H1 (cell line): ENCODE data around the gene NELL2. TPM values are rescaled to one million over a fixed set of nuclear protein-coding genes. Genes with fewer than 3 reads are reported as not detected.

ENCODE experiments used
- CBX8 ChIP-seq: fragments of 300-800, 300-1000 bp; sonication (generic); IDR thresholded peaks from 2 replicates; pipeline ENCODE4 v1.7.1; 2016; ENCODE audit warnings: low read depth, low read length, borderline replicate concordance
- CHD2 ChIP-seq: IDR thresholded peaks from 2 replicates; pipeline ENCODE4 v1.6.1; 2012; ENCODE audit warnings: low read length, improper control_type of control experiment
- RBBP5 ChIP-seq: IDR thresholded peaks from 2 replicates; pipeline ENCODE4 v1.7.1; 2012; ENCODE audit warnings: low read depth, mild to moderate bottlenecking, inconsistent platforms, low read length, moderate library complexity, borderline replicate concordance
- SAP30 ChIP-seq: fragments of 300-600 bp; sonication (generic); IDR thresholded peaks from 2 replicates; pipeline ENCODE4 v1.7.1; 2012; ENCODE audit warnings: low read length, moderate library complexity, mild to moderate bottlenecking, inconsistent platforms; ENCODE audit not compliant: insufficient read depth, insufficient replicate concordance
- SIRT6 ChIP-seq: IDR thresholded peaks from one replicate; pipeline ENCODE4 v1.7.1; 2012; ENCODE audit warnings: low read length, inconsistent platforms
- polyA plus RNA-seq, 7 experiments: library from polyadenylated mRNA; depleted of rRNA in 3 of 7; stranded (reverse) in 5 of 7; unstranded in 2 of 7; fragments of >200 nt in 5 of 7; fragments of 200-250 nt in 2 of 7; gene quantifications; 1 replicate in 5 of 7; 2 replicates in 1 of 7; 4 replicates in 1 of 7; pipeline versions ENCODE4 v1.2.1 to v1.2.3, GENCODE V29; 2011 to 2013; ENCODE audit warnings: missing spikeins in 2 of 7, mixed read lengths in 2 of 7
- total RNA-seq: library from RNA; stranded (reverse); fragmentation: NEBNext Ultra II Directional; extraction: Animal tissue kit (Norgen Biotek cat#: 25700); gene quantifications from 2 replicates; pipeline ENCODE4 v1.2.1, GENCODE V29; 2021

Gene NELL2
- total and polyA plus RNA-seq, 2 of the 8 experiments (the other 6 are each of a cell fraction or from before 2014, with no cell fraction given) = 54.2 to 56.8 TPM

DNA sequence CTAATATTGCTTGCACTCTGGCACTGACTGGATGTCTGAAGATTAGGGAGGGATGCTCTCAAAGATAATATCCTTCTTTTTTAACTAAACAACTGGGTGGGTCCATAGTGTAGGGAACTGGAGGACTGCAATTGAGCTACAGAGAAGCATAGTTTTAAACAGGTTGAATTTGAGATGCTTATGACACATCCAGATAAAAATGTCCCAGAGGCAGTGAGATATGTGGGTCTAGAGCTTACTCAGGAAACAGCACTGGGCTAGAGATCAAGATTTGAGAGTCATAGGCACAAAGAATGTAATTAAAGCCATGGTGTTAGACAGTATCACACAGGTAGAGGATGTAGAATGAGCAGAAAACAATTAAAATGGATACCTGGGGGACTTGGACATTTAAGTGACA is 198.4 kb downstream of the NELL2 start (continued):
- TF ChIP-seq RBBP5 (no peak), CHD2 (no peak), SIRT6 (no peak), CBX8 (no peak), SAP30 (no peak)
